HG03159 (cell line): ENCODE data around the gene MPIG6B.

Source experiments
- ATAC-seq: cut with Tn5 transposase; IDR thresholded peaks from one replicate; pipeline ENCODE4 v1.9.1; 2021; ENCODE audit warnings: mild to moderate bottlenecking, moderate library complexity; ENCODE audit not compliant: unreplicated experiment

Gene MPIG6B

DNA sequence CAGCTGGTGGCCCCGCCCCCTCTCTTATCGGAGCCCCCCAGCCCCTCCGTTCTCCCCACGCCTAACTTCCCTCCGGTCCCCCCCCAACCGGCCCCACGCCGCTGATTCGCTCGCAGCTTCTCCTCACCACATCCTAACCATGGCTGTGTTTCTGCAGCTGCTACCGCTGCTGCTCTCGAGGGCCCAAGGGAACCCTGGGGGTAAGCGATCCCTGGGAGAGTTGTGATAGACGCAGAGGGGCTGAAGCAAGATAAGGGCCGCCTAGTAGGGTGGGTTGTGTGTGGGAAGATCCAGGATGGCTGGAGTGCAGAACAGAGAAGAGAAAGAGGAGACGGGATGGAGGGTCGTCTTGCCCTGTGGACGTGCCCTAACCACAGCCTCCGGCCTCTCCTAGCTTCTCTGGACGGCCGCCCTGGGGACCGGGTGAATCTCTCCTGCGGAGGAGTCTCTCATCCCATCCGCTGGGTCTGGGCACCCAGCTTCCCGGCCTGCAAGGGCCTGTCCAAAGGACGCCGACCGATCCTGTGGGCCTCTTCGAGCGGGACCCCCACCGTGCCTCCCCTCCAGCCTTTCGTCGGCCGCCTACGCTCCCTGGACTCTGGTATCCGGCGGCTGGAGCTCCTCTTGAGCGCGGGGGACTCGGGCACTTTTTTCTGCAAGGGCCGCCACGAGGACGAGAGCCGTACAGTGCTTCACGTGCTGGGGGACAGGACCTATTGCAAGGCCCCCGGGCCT lies at the start of gene MPIG6B:
TSS of gene MPIG6B (plus strand) at position 129 of the 735 bp plus-strand sequence. CDS start at position 140, 11 bp downstream.
- no peak for ATAC-seq

DNA sequence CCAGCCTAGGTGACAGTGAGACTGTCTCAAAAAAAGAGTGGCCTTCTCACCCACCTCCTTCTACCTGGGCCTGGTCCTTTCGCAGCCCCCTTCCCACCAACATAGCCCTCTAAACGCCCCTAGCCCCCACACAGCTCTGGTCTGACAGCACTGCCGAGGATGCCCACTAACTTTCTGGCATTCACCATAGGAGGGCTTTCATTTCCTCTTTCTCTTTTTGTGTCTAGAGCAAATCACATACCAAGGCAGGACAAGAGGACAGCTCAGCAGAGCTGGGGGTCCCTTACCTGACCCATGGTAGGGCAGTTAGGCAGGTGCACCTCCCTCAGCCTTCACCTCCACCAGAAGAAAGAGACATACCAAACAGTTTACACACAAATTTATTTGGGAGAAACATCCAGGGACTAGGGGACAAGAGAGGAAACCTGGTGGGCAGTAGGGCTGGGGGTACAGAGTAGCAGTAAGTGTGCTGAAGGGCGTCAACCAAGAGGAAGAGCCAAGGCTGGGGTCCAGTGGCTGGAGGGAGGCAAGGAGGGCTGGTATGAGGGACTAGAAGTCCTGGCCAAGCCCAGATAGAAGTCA lies 46.8 kb upstream of the MPIG6B start:
- no peak for ATAC-seq

DNA sequence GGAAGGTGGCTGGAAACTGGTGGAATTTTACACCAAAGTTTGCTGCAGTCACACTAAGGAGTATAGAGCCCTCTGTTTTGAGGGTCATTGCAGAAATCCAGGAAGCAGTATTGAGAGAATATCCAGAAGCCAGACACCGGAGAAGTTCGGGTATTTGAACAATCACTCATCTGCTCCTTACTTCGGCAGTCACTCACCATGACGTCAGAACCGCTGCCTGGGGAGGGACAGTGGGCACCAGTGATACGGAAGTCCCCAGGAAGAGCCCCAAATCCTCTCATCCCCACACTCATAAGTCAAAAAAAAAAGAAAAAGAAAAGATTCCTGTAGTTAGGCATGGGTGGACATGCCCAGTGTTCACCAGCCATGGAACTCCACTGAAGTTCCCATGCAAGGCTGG lies 46.3 kb upstream of the MPIG6B start:
- no peak for ATAC-seq

DNA sequence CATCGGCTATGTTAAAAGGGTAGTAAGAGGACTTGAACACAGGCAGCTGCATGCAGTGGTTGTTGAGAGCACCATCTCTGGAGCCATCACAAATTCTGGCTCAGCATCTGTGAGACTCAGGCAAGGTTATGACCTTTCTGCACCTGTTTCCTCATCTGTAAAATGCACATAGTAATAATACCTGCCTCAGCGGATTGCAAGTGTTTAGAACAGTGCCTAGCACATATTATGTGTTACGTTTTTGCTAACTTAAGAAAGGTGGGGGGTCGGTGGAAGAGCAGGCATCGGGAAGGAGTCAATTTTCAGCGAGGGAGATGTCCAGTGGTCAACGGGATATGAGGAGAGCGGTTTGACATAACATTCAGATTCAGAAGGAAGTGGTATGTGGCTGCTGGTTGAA lies 45.2 kb upstream of the MPIG6B start:
- no peak for ATAC-seq

- ATAC-seq, result no peak
Observed at GRCh38 chr6:31680226-31681134, 42.7 kb upstream of the MPIG6B start, which contains the start of gene LY6G5C. LY6G5C (minus strand) TSS chr6:31681067; CDS start chr6:31680373, 694 bp downstream.

GRCh38 chr6:31681135-31681671 lies 42.0 kb upstream of the MPIG6B start:
- ATAC-seq, result no peak

DNA sequence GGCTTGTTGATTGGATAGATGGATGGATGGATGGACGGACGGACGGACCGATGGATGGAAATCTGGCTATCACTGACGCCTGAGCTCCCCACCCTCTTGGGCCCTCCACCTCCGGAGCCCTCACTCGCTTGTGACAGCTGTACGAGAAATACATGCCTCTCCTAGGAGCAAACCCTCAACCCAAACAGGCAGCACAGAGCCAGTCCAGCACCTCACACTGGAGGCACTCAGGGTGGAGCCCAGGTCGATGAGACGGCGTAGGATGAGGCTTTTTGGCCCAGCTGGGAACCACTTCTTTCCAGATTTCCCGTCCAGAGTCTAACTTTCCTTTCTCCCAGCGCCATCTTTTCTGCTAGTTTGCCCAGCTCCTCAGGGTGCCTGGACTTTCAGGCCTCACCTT lies 39.6 kb upstream of the MPIG6B start:
- no peak for ATAC-seq

DNA sequence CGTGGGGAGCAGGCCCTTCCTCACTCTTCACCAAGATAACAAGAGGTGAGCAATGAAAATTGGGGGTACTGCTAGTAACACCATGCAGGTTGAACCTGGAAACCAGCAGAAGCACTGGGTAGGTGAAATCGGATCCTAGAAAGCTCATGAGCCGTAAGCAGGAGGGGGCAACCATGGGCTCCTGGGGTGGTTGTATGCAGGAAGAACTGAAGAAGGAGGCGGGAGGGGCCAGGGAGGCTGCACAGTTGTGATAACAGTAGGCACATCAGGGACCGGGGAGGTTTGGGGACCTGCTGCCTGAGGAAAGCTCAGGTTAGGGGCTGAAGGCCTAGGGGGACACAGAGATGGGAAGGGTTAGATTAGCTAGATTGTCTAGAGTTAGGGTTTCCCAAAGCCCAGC lies 36.7 kb upstream of the MPIG6B start:
- ATAC-seq, result no peak

DNA sequence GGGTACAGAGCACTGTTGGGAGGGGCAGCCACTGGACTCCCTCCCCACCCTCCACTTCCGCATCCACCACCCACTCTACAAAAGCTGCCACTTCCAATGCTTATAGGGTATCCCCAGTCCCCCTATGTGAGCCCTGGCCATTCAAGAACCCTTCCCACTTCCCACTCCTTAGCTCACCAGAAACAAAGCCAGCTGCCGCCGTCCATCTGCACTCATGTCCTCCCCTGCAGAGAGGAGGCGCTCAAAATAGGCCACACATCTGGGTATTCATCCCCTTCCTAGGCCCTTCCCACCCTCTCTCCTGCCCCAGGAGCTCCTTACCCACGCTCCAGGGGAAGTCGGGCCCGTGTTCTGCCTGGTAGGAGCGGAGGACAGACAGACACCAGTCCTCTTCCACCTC lies 35.9 kb upstream of the MPIG6B start:
- ATAC-seq, result no peak

DNA sequence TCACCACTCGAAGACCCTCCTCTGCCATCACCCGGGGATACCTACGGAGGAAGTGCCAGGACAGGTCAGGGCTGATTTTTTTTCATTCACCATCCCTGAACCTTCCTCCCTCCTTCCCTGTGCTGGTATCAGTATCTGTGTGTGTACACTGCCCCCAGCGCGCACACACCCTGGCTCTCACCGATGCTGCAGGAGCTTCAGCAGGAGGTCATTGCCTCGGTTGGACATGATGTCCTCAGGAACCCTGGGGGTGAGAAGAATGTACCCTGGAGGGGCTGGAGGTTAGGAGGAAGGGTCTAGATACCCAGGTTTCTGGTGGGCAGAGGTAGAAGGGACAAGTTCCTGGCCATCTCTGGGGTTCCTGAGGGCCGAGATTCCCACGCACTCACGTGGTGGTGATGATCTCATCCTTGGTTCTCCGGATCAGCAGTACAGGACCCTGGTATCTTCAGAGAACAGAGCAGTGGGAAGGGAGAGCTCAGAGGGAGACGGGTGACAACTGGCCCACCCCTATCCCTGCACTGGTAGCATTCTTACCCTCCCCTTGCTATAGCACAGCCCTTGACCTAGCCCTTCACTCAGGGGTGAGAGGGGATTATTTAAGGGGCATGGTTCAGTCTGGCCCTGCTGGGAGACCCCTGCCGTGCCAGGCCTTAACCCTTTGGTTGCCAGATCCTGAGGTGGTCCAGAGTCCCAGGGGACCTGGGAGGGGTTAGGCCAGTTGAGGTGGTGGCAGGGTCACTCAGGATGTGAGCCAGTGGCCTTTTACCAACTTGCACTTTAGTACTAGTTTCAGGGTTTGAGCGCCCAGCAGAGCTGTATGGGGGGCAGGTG lies 35.1 kb upstream of the MPIG6B start:
- no peak for ATAC-seq

DNA sequence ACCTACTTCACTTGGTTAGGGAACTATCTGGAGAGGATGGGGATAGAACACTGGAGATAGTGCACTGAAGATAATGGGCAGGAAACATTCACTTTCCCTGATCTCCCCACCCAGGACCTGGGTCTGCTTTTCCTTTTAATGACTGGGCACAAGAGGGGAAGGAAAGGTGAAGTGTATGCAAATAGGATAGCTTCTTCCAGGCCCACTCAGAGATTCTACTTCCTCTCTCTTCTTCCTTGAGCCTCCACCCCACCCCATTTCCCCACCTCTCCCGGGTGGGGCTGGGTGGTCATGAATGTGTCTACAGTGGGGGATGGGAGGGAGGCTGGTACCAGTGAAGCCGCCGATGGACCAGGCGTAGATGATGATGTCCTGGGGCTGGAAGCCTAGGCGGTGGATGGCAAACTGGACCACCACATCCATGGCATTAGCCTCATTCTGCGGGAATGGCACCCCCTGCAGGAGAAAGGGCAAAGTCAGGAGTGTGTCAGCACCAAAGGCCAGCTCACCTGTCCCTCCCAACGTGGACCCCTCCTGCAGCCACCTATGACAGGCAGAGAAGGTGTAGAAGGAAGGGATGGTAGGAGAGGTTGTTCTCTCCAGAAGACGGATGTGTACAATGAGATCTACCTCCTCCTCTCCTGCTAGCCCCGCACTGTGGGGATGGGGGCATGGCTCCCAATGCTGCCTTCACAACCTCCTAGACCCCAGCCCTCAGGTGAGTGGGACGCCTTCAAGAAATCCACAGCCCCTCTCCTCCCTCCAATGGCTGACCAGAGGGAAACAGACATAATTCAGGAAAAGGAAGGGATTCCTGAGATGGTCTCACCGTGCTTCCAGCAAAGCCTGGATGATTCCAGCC lies 33.7 kb upstream of the MPIG6B start:
- ATAC-seq, result no peak

- no peak for ATAC-seq
Observed at GRCh38 chr6:31690231-31691077, 32.7 kb upstream of the MPIG6B start.

- ATAC-seq, result no peak
Observed at GRCh38 chr6:31691078-31691463, 32.1 kb upstream of the MPIG6B start.

DNA sequence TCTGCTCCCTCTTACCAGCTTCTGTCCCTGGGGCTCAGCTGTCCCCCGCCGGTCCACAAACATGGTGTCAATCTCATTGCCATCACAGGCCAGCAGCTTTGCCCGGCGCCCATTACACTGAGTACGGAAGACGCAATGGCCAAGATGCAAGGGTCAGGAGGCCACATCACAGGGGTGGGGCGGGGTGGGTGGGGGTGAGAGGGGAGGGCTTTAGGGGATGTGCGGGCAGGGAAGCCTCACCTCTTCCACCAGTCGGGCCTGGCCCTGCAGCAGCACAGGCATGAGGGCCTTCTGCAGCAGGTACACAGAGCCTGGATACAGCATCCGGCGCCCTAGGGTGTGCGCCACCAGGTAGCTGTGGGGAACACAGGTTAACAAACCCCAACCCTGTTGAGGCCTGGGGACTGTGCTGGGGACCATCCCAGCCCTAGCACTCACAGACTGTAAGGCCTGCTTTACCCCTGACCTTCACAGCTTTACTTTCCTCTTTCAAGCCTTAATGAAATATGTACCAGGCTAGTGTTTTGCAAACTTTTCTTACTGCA lies 31.5 kb upstream of the MPIG6B start:
- no peak for ATAC-seq

DNA sequence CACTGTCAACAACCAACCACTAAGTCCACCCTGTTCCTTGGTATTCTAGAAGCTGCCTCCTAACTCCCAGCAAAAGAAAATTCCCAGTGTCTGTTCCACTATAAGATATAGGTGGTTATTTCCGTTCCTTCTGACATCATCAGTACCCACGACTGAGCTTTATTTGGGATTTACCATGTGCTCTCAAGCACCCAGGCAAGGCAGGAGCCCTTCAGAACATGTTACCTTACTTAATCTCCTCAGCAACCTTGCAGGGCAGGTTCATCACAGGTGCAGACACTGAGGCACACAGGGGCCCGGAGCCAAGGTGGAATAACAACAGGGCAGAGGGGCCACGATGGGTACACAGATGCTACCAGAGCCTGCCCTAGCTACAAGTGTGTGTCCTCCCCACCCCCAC lies 30.8 kb upstream of the MPIG6B start:
- ATAC-seq, result no peak

GRCh38 chr6:31692886-31693285 lies 30.3 kb upstream of the MPIG6B start:
- ATAC-seq, result no peak

DNA sequence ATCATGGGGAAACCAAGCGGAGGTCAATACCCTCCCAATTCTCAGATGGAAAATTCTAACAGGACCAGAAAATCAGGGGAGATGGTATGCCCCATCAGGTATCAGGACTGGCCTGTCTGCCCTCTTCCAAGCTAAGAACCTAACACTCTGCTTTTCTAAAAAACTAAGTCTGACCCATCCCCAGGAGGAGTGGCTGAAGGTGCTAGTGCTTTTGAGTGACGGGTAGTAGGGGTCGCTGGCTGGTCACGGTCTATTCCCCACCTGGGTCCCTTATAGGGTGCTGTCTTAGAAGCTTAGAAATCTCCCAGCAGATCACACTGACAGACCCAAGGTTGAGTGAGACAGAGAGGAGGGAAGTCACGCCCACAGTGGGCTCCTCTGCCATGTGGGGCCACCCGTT lies 29.6 kb upstream of the MPIG6B start:
- ATAC-seq, result no peak

DNA sequence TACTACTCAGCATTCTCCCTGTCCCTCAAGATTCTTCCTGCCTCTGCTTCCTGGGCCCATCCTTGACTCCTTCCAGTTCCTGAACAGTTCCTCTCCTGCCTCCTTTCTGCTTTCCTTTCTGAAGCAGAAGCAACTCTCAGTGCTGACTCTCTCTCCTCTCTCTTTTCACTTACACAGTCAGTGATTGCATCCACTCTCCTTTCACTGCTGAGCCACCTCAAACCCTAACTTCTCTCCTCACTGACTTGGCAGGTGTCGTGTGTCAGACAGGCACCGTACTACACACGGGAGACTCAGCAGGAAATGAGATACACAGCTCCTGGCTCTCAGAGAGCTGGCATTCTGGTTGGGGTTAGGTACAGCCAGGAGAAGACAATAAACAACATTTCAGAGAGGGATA lies 25.6 kb upstream of the MPIG6B start:
- no peak for ATAC-seq
